HL-60 (cell line): ENCODE results near the gene PIGN.

Experiments used
- CTCF ChIP-seq: IDR thresholded peaks from one replicate; pipeline ENCODE4 v1.5.1; 2011; ENCODE audit warnings: low read length, control low read depth, inconsistent platforms; ENCODE audit not compliant: insufficient read depth
- POLR2AphosphoS5 ChIP-seq: IDR thresholded peaks from 2 replicates; pipeline ENCODE4 v1.6.1; 2012; ENCODE audit warnings: low read depth
- REST ChIP-seq: IDR thresholded peaks from 2 replicates; pipeline ENCODE4 v1.6.1; 2012; ENCODE audit warnings: low read depth; ENCODE audit not compliant: insufficient replicate concordance

GRCh38 chr18:62018034-62018758 lies 168.7 kb downstream of the PIGN start:
- TF ChIP-seq CTCF (no peak), REST (no peak), POLR2AphosphoS5 (no peak)
